H9 (cell line): ENCODE measurements around the gene MUC5AC. TPM values are rescaled to one million over a fixed set of nuclear protein-coding genes. Genes with fewer than 3 reads are reported as not detected.

Experiments used
- DNase-seq: peaks from one replicate; pipeline ENCODE4 v3.0.0-alpha.2; 2017
- H2AFZ ChIP-seq: one replicate; pipeline ENCODE4 v1.6.1; 2013; ENCODE audit warnings: mild to moderate bottlenecking, low read length, control low read depth, moderate library complexity
- H2AK5ac ChIP-seq: 2 replicates; pipeline ENCODE4 v1.6.1; 2013; ENCODE audit warnings: low read length, control low read depth, mixed read lengths; ENCODE audit not compliant: insufficient read length
- H2BK120ac ChIP-seq: one replicate; pipeline ENCODE4 v1.6.1; 2013; ENCODE audit warnings: low read depth, mild to moderate bottlenecking, low read length, control low read depth, inconsistent platforms; ENCODE audit not compliant: poor library complexity, severe bottlenecking
- H2BK12ac ChIP-seq: 2 replicates; pipeline ENCODE4 v1.6.1; 2013; ENCODE audit warnings: low read length, control low read depth, mixed read lengths, low read depth; ENCODE audit not compliant: insufficient read length
- H2BK15ac ChIP-seq: 2 replicates; pipeline ENCODE4 v1.6.1; 2013; ENCODE audit warnings: low read depth, low read length, control low read depth
- H2BK20ac ChIP-seq: one replicate; pipeline ENCODE4 v1.6.1; 2013; ENCODE audit warnings: low read depth, mild to moderate bottlenecking, low read length, control low read depth, inconsistent platforms; ENCODE audit not compliant: poor library complexity, severe bottlenecking
- H2BK5ac ChIP-seq: 2 replicates; pipeline ENCODE4 v1.6.1; 2013; ENCODE audit warnings: low read length, control low read depth, mixed read lengths; ENCODE audit not compliant: insufficient read length
- H3K14ac ChIP-seq: 2 replicates; pipeline ENCODE4 v1.6.1; 2013; ENCODE audit warnings: low read length, control low read depth; ENCODE audit not compliant: insufficient read depth
- H3K18ac ChIP-seq: 2 replicates; pipeline ENCODE4 v1.6.1; 2013; ENCODE audit warnings: low read depth, mild to moderate bottlenecking, mixed read lengths, low read length, control low read depth; ENCODE audit not compliant: insufficient read length
- H3K23ac ChIP-seq: 2 replicates; pipeline ENCODE4 v1.6.1; 2013; ENCODE audit warnings: low read length, control low read depth, mixed read lengths, low read depth; ENCODE audit not compliant: insufficient read length
- H3K23me2 ChIP-seq: 2 replicates; pipeline ENCODE4 v1.6.1; 2013; ENCODE audit warnings: low read depth, mild to moderate bottlenecking, mixed read lengths, low read length, control low read depth; ENCODE audit not compliant: insufficient read length, poor library complexity, severe bottlenecking
- H3K27ac ChIP-seq: 2 replicates; pipeline ENCODE4 v1.5.1; 2013; ENCODE audit warnings: low read length, control low read depth, mixed read lengths, low read depth; ENCODE audit not compliant: insufficient read length
- H3K27me3 ChIP-seq: 2 replicates; pipeline ENCODE4 v1.6.1; 2013; ENCODE audit warnings: low read length, control low read depth, inconsistent platforms; ENCODE audit not compliant: insufficient read depth
- H3K4ac ChIP-seq: 2 replicates; pipeline ENCODE4 v1.6.1; 2013; ENCODE audit warnings: low read depth, mild to moderate bottlenecking, control low read depth, inconsistent platforms, low read length, moderate library complexity
- H3K4me1 ChIP-seq: 2 replicates; pipeline ENCODE4 v1.6.1; 2013; ENCODE audit warnings: low read length, control low read depth, inconsistent platforms; ENCODE audit not compliant: insufficient read depth
- H3K4me2 ChIP-seq: 2 replicates; pipeline ENCODE4 v1.6.1; 2013; ENCODE audit warnings: low read length, control low read depth, mixed read lengths; ENCODE audit not compliant: insufficient read length, insufficient read depth
- H3K56ac ChIP-seq: 2 replicates; pipeline ENCODE4 v1.6.1; 2013; ENCODE audit warnings: low read depth, mild to moderate bottlenecking, mixed read lengths, low read length, control low read depth; ENCODE audit not compliant: insufficient read length
- H3K79me1 ChIP-seq: 2 replicates; pipeline ENCODE4 v1.6.1; 2013; ENCODE audit warnings: low read depth, mild to moderate bottlenecking, moderate library complexity, low read length, control low read depth, inconsistent platforms; ENCODE audit not compliant: insufficient read depth, poor library complexity, severe bottlenecking
- H3K79me2 ChIP-seq: 2 replicates; pipeline ENCODE4 v1.6.1; 2013; ENCODE audit warnings: low read length, control low read depth, inconsistent platforms; ENCODE audit not compliant: insufficient read depth
- H3K9ac ChIP-seq: 2 replicates; pipeline ENCODE4 v1.6.1; 2013; ENCODE audit warnings: low read length, control low read depth, mixed read lengths; ENCODE audit not compliant: insufficient read length; ENCODE audit errors: extremely low read depth
- H3K9me3 ChIP-seq: one replicate; pipeline ENCODE4 v1.6.1; 2013; ENCODE audit warnings: low read depth, low read length, inconsistent platforms; ENCODE audit not compliant: control insufficient read depth
- H3T11ph ChIP-seq: one replicate; pipeline ENCODE4 v1.6.1; 2013; ENCODE audit warnings: mild to moderate bottlenecking, low read length, control low read depth, inconsistent platforms
- H4K20me1 ChIP-seq: one replicate; pipeline ENCODE4 v1.6.1; 2013; ENCODE audit not compliant: control insufficient read depth, insufficient read length, insufficient read depth
- H4K5ac ChIP-seq: 2 replicates; pipeline ENCODE4 v1.6.1; 2013; ENCODE audit warnings: low read depth, mild to moderate bottlenecking, mixed read lengths, low read length, control low read depth; ENCODE audit not compliant: insufficient read length
- H4K8ac ChIP-seq: replicated peaks from 2 replicates; pipeline ENCODE4 v1.6.1; 2013; ENCODE audit warnings: low read length, control low read depth, mixed read lengths, low read depth; ENCODE audit not compliant: insufficient read length
- H4K91ac ChIP-seq: 2 replicates; pipeline ENCODE4 v1.6.1; 2013; ENCODE audit warnings: low read depth, mild to moderate bottlenecking, moderate library complexity, mixed read lengths, low read length, control low read depth; ENCODE audit not compliant: insufficient read length
- H3K27ac Mint-ChIP-seq, 3 experiments: 2 replicates in 2 of 3; 3 replicates in 1 of 3; pipeline ENCODE4 v1.8.0; 2020 to 2021; ENCODE audit warnings: mixed read lengths in 3 of 3, mild to moderate bottlenecking in 1 of 3, moderate library complexity in 1 of 3
- H3K27me3 Mint-ChIP-seq: 2 replicates; pipeline ENCODE4 v1.8.0; 2021; ENCODE audit warnings: low read depth, mild to moderate bottlenecking, moderate library complexity, mixed read lengths
- H3K36me3 Mint-ChIP-seq, 3 experiments: 2 replicates in 2 of 3; 3 replicates in 1 of 3; pipeline ENCODE4 v1.8.0; 2020 to 2021; ENCODE audit warnings: low read depth in 3 of 3, mixed read lengths in 3 of 3; ENCODE audit not compliant: insufficient read depth in 1 of 3
- H3K4me1 Mint-ChIP-seq, 2 experiments: 2 replicates each; pipeline ENCODE4 v1.8.0; 2020; ENCODE audit warnings: mixed read lengths in 2 of 2
- H3K4me3 Mint-ChIP-seq, 2 experiments: 2 replicates in 1 of 2; 3 replicates in 1 of 2; pipeline ENCODE4 v1.8.0; 2020 to 2021; ENCODE audit warnings: mild to moderate bottlenecking in 2 of 2, mixed read lengths in 2 of 2, moderate library complexity in 1 of 2
- H3K9me3 Mint-ChIP-seq, 2 experiments: 2 replicates in 1 of 2; 3 replicates in 1 of 2; pipeline ENCODE4 v1.8.0; 2020; ENCODE audit warnings: mild to moderate bottlenecking in 2 of 2, mixed read lengths in 2 of 2, moderate library complexity in 1 of 2
- WGBS: extraction: QIAGEN DNeasy Blood & Tissue Kit; methylation state at CpG from one replicate; pipeline ENCODE4 v1.1.7; 2013; ENCODE audit warnings: missing lambda C conversion rate, low lambda C conversion rate, mixed read lengths; ENCODE audit not compliant: insufficient read length; ENCODE audit errors: extremely low coverage; 5-methylcytosine and 5-hydroxymethylcytosine counted together
- total RNA-seq: library from RNA; stranded (reverse); gene quantifications from 2 replicates; pipeline ENCODE4 v1.2.1, GENCODE V29; 2021
- TF ChIP-seq, protein P1 (sequence below): fragments of 200-600 bp; sonication (generic); conservative IDR thresholded peaks from 3 replicates; pipeline ENCODE4 v1.8.0; 2021; ENCODE audit warnings: antibody characterized with exemption, mild to moderate bottlenecking

Gene MUC5AC
- total RNA-seq, 1 experiment from 2014 or later: not detected

DNA sequence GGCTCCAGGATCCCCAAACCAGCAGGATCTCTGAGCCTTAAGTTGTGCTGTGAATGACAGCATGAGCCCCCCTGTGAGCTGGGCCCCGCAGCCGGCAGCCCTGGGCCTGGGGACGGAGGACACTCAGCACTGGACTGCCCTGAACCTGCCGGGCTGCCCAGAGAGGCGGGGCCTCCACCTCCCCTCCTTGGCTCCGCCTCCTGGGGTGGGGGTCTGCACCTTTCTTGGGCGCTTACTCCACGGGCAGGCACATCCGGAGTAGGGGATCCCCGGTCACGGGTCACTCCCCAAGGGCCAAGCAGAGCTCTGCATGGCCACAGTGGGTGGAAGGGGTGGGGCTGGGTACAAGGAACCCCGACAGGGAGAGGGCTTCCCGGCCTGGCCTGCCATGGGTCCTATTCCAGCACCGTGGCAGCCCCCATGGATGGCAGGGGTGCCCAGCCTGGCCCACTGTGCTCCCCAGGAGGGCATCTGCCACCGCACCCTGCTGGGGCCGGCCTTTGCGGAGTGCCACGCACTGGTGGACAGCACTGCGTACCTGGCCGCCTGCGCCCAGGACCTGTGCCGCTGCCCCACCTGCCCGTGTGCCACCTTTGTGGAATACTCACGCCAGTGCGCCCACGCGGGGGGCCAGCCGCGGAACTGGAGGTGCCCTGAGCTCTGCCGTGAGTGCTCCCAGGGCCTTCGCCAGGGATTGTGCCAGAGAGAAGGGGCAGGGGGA, 70.5 kb downstream of the MUC5AC start:
- Mint-ChIP-seq H3K27ac (no peak overlapping the region), H3K9me3 (no peaks in the 10 kb centered on the region), H3K4me1 (peaks cover 3 to 8% of the 10 kb centered on the region in 2 experiments; a peak in 2 of 4 replicates), H3K36me3 (no peaks in the 10 kb centered on the region), H3K4me3 (no peak overlapping the region), H3K27me3 (no peaks in the 10 kb centered on the region; the same call in 1 of the 2 replicates)
- no peak overlapping the region for H3T11ph ChIP-seq
- H3K18ac ChIP-seq: no peak overlapping the region
- H3K27ac ChIP-seq: no peak overlapping the region
- TF ChIP-seq, protein P1, sequence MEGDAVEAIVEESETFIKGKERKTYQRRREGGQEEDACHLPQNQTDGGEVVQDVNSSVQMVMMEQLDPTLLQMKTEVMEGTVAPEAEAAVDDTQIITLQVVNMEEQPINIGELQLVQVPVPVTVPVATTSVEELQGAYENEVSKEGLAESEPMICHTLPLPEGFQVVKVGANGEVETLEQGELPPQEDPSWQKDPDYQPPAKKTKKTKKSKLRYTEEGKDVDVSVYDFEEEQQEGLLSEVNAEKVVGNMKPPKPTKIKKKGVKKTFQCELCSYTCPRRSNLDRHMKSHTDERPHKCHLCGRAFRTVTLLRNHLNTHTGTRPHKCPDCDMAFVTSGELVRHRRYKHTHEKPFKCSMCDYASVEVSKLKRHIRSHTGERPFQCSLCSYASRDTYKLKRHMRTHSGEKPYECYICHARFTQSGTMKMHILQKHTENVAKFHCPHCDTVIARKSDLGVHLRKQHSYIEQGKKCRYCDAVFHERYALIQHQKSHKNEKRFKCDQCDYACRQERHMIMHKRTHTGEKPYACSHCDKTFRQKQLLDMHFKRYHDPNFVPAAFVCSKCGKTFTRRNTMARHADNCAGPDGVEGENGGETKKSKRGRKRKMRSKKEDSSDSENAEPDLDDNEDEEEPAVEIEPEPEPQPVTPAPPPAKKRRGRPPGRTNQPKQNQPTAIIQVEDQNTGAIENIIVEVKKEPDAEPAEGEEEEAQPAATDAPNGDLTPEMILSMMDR: no peak
- no peak overlapping the region for H2BK20ac ChIP-seq
- DNase-seq: peak; percentile 30
- H2BK5ac ChIP-seq: no peak overlapping the region
- H4K5ac ChIP-seq: no peak overlapping the region
- H2BK12ac ChIP-seq: no peak overlapping the region
- H4K20me1 ChIP-seq: peaks cover 3% of the 10 kb centered on the region
- H3K56ac ChIP-seq: no peak overlapping the region
- no peaks in the 10 kb centered on the region for H3K23me2 ChIP-seq
- H3K4me1 ChIP-seq: no peaks in the 10 kb centered on the region; the same call in 1 of the 2 replicates
- H2BK120ac ChIP-seq: no peak overlapping the region
- H3K79me2 ChIP-seq: no peaks in the 10 kb centered on the region
- WGBS: no CpG with 5 or more reads among the region's 31 CpGs
- no peaks in the 10 kb centered on the region for H3K9me3 ChIP-seq
- H4K91ac ChIP-seq: no peak overlapping the region
- H4K8ac ChIP-seq: no peak overlapping the region
- no peaks in the 10 kb centered on the region for H3K79me1 ChIP-seq
- no peak overlapping the region; the same call in 1 of the 2 replicates for H3K14ac ChIP-seq
- H3K4me2 ChIP-seq: no peak overlapping the region
- no peak overlapping the region for H3K9ac ChIP-seq
- H2AK5ac ChIP-seq: no peak overlapping the region
- no peak overlapping the region for H3K4ac ChIP-seq
- H2AFZ ChIP-seq: no peak overlapping the region
- no peak overlapping the region for H3K23ac ChIP-seq
- H2BK15ac ChIP-seq: no peak overlapping the region
- H3K27me3 ChIP-seq: no peaks in the 10 kb centered on the region
